GM23338 (cell line): Measurements from ENCODE around the gene SLC38A10. TPM values are rescaled to one million over a fixed set of nuclear protein-coding genes. Genes with fewer than 3 reads are reported as not detected.

Experiments used
- ATAC-seq: fragments of 200-7000 bp; cut with Tn5 transposase; 3 replicates; pipeline ENCODE4 v1.9.1; 2020
- DNase-seq: peaks from one replicate; pipeline ENCODE4 v3.0.0-alpha.2; 2015; ENCODE audit warnings: low spot score
- H2AFZ ChIP-seq: fragments of 200-600 bp; sonication (generic); 2 replicates; pipeline ENCODE4 v1.8.0; 2016; ENCODE audit warnings: antibody characterized with exemption, mild to moderate bottlenecking, moderate library complexity
- H3F3A ChIP-seq: fragments of 200-600 bp; sonication (generic); replicated peaks from 2 replicates; pipeline ENCODE4 v1.8.0; 2017; ENCODE audit warnings: antibody characterized with exemption, mixed run types, low read depth
- H3K27ac ChIP-seq: fragments of 200-600 bp; sonication (generic); 2 replicates; pipeline ENCODE4 v1.6.1; 2016; ENCODE audit warnings: low read depth
- H3K27me3 ChIP-seq: fragments of 200-600 bp; sonication (generic); 2 replicates; pipeline ENCODE4 v1.8.0; 2016; ENCODE audit warnings: mild to moderate bottlenecking, mixed run types, moderate library complexity; ENCODE audit not compliant: insufficient read depth
- H3K36me3 ChIP-seq: fragments of 200-600 bp; sonication (generic); 2 replicates; pipeline ENCODE4 v1.8.0; 2016; ENCODE audit warnings: mild to moderate bottlenecking; ENCODE audit not compliant: insufficient read depth
- H3K4me1 ChIP-seq: fragments of 200-600 bp; sonication (generic); 2 replicates; pipeline ENCODE4 v1.8.0; 2016; ENCODE audit warnings: mild to moderate bottlenecking, moderate library complexity; ENCODE audit not compliant: insufficient read depth
- H3K4me2 ChIP-seq: fragments of 200-600 bp; sonication (generic); 2 replicates; pipeline ENCODE4 v1.7.1; 2017; ENCODE audit warnings: mixed run types
- H3K4me3 ChIP-seq: fragments of 200-600 bp; sonication (generic); 2 replicates; pipeline ENCODE4 v1.6.1; 2016; ENCODE audit warnings: mixed run types
- H3K79me2 ChIP-seq: fragments of 200-600 bp; sonication (generic); replicated peaks from 2 replicates; pipeline ENCODE4 v1.8.0; 2017; ENCODE audit warnings: mild to moderate bottlenecking; ENCODE audit not compliant: insufficient read depth
- H3K9me2 ChIP-seq: fragments of 200-600 bp; sonication (generic); 2 replicates; pipeline ENCODE4 v1.8.0; 2017; ENCODE audit not compliant: insufficient read depth
- H4K20me1 ChIP-seq: fragments of 200-600 bp; sonication (generic); replicated peaks from 2 replicates; pipeline ENCODE4 v1.8.0; 2017; ENCODE audit warnings: mild to moderate bottlenecking; ENCODE audit not compliant: insufficient read depth
- H3K27ac Mint-ChIP-seq: 2 replicates; pipeline ENCODE4 v1.8.0; 2020; ENCODE audit warnings: inconsistent platforms, mild to moderate bottlenecking, moderate library complexity, mixed read lengths
- H3K27me3 Mint-ChIP-seq: 3 replicates; pipeline ENCODE4 v1.8.0; 2022; ENCODE audit warnings: low read depth, mild to moderate bottlenecking, moderate library complexity, mixed read lengths, inconsistent platforms; ENCODE audit not compliant: insufficient read depth, poor library complexity
- H3K36me3 Mint-ChIP-seq: 3 replicates; pipeline ENCODE4 v1.8.0; 2021; ENCODE audit warnings: low read depth, mild to moderate bottlenecking, inconsistent platforms, moderate library complexity, mixed read lengths
- H3K4me1 Mint-ChIP-seq: 3 replicates; pipeline ENCODE4 v1.8.0; 2020; ENCODE audit warnings: mild to moderate bottlenecking, inconsistent platforms, mixed read lengths
- H3K4me3 Mint-ChIP-seq: 3 replicates; pipeline ENCODE4 v1.8.0; 2021; ENCODE audit warnings: moderate library complexity, mild to moderate bottlenecking, inconsistent platforms, mixed read lengths
- H3K9me3 Mint-ChIP-seq: 3 replicates; pipeline ENCODE4 v1.8.0; 2020; ENCODE audit warnings: moderate library complexity, mild to moderate bottlenecking, inconsistent platforms, mixed read lengths
- CREB1 ChIP-seq: fragments of 250-450 bp; sonication (Bioruptor Pico); IDR thresholded peaks from 2 replicates; pipeline ENCODE4 v1.5.0; 2020; ENCODE audit warnings: low read depth, mild to moderate bottlenecking, moderate library complexity
- ETS1 ChIP-seq: IDR thresholded peaks from 2 replicates; pipeline ENCODE4 v1.6.1; 2016; ENCODE audit warnings: antibody characterized with exemption
- EZH2 ChIP-seq: fragments of 200-600 bp; sonication (generic); IDR thresholded peaks from one replicate; pipeline ENCODE4 v1.8.0; 2017; ENCODE audit warnings: antibody characterized with exemption, mild to moderate bottlenecking, low read depth; ENCODE audit not compliant: unreplicated experiment
- EZH2phosphoT487 ChIP-seq: fragments of 200-600 bp; sonication (generic); IDR thresholded peaks from one replicate; pipeline ENCODE4 v1.8.1; 2018; ENCODE audit warnings: antibody characterized with exemption; ENCODE audit not compliant: unreplicated experiment
- JUNB ChIP-seq: IDR thresholded peaks from one replicate; pipeline ENCODE4 v1.6.1; 2016; ENCODE audit warnings: antibody characterized with exemption; ENCODE audit not compliant: unreplicated experiment
- NANOG ChIP-seq: IDR thresholded peaks from 2 replicates; pipeline ENCODE4 v1.6.1; 2016; ENCODE audit warnings: antibody characterized with exemption, borderline replicate concordance
- POLR2AphosphoS5 ChIP-seq: IDR thresholded peaks from 2 replicates; pipeline ENCODE4 v1.6.1; 2016; ENCODE audit warnings: antibody characterized with exemption, low read depth
- STAT1 ChIP-seq: IDR thresholded peaks from one replicate; pipeline ENCODE4 v1.6.1; 2016; ENCODE audit warnings: antibody characterized with exemption; ENCODE audit not compliant: unreplicated experiment
- ZNF114 ChIP-seq: fragments of 250-450 bp; sonication (Bioruptor Pico); IDR thresholded peaks from 2 replicates; pipeline ENCODE4 v1.5.0; 2020; ENCODE audit warnings: mild to moderate bottlenecking, moderate library complexity
- ZNF331 ChIP-seq: fragments of 250-450 bp; sonication (Bioruptor Pico); IDR thresholded peaks from 2 replicates; pipeline ENCODE4 v1.5.0; 2020; ENCODE audit warnings: low read depth, mild to moderate bottlenecking, moderate library complexity
- polyA plus RNA-seq: library from polyadenylated mRNA; unstranded; fragments of >200 nt; fragmentation: Nextera tagmentation; extraction: Ambion mirVana; gene quantifications from 2 replicates; pipeline ENCODE4 v1.2.1, GENCODE V29; 2016
- total RNA-seq: library from RNA; depleted of rRNA; stranded (reverse); fragments of >200 nt; shearing (Covaris generic); gene quantifications from 2 replicates; pipeline ENCODE4 v1.2.3, GENCODE V29; 2014
- TF ChIP-seq, protein P1 (sequence below): fragments of 250-450 bp; sonication (Bioruptor Pico); IDR thresholded peaks from 2 replicates; pipeline ENCODE4 v1.5.0; 2020; ENCODE audit warnings: mild to moderate bottlenecking, moderate library complexity
- TF ChIP-seq, protein P2 (sequence below), 2 experiments: fragments of 200-600 bp in 1 of 2; sonication (generic) in 1 of 2; conservative IDR thresholded peaks; 2 replicates each; pipeline versions ENCODE4 v1.5.1 to v1.6.1; 2016 to 2017; ENCODE audit warnings: antibody characterized with exemption in 2 of 2, low read depth in 2 of 2, mild to moderate bottlenecking in 2 of 2, moderate library complexity in 1 of 2
- TF ChIP-seq, protein P3 (sequence below): IDR thresholded peaks from one replicate; pipeline ENCODE4 v1.6.1; 2018; ENCODE audit warnings: antibody characterized with exemption; ENCODE audit not compliant: unreplicated experiment

The SLC38A10 gene
- total and polyA plus RNA-seq, 2 experiments from 2014 or later, result 17.1 to 55.8 TPM

DNA sequence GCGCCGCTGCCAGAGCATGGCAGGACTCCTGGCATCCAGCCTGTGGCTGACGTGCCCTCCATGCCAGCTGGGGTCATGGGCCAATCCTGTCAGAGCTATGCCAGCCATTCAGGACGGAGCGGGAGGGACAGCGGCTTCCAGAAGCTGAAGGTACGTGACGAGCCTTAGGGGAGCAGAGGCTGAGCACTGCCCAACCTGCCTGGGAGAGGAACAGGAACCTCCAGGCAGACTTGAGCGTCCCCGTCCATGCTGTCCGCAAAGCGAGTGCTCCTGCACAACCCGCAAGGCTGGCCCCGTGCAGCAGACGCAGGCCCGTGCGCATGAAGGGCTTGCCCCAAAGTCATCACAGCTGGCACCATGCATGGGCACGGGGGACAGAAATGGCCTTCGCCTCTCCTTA lies 34.5 kb downstream of the SLC38A10 start:
- Mint-ChIP-seq H3K4me3 (no peak overlapping the region), H3K36me3 (peaks cover 3% of the 10 kb centered on the region; the same call in 2 of the 3 replicates), H3K27me3 (peaks cover 8% of the 10 kb centered on the region), H3K9me3 (no peaks in the 10 kb centered on the region), H3K27ac (no peak overlapping the region), H3K4me1 (no peaks in the 10 kb centered on the region; the same call in 2 of the 3 replicates)
- ATAC-seq, result no peak
- Histone ChIP-seq H3K4me2 (no peak overlapping the region), H2AFZ (no peak overlapping the region), H3F3A (no peaks in the 10 kb centered on the region), H3K79me2 (no peaks in the 10 kb centered on the region), H3K4me3 (no peak overlapping the region), H3K27ac (no peak overlapping the region), H3K9me2 (no peaks in the 10 kb centered on the region), H3K27me3 (no peaks in the 10 kb centered on the region), H3K4me1 (no peaks in the 10 kb centered on the region), H3K36me3 (no peaks in the 10 kb centered on the region), H4K20me1 (no peaks in the 10 kb centered on the region; the same call in 1 of the 2 replicates)
- TF ChIP-seq ZNF331 (CRISPR knock-in tag) (no peak), STAT1 (no peak), EZH2 (no peak), ETS1 (no peak), NANOG (no peak), JUNB (no peak), EZH2phosphoT487 (no peak), ZNF114 (CRISPR knock-in tag) (no peak), CREB1 (no peak), POLR2AphosphoS5 (no peak)
- TF ChIP-seq, protein P1, sequence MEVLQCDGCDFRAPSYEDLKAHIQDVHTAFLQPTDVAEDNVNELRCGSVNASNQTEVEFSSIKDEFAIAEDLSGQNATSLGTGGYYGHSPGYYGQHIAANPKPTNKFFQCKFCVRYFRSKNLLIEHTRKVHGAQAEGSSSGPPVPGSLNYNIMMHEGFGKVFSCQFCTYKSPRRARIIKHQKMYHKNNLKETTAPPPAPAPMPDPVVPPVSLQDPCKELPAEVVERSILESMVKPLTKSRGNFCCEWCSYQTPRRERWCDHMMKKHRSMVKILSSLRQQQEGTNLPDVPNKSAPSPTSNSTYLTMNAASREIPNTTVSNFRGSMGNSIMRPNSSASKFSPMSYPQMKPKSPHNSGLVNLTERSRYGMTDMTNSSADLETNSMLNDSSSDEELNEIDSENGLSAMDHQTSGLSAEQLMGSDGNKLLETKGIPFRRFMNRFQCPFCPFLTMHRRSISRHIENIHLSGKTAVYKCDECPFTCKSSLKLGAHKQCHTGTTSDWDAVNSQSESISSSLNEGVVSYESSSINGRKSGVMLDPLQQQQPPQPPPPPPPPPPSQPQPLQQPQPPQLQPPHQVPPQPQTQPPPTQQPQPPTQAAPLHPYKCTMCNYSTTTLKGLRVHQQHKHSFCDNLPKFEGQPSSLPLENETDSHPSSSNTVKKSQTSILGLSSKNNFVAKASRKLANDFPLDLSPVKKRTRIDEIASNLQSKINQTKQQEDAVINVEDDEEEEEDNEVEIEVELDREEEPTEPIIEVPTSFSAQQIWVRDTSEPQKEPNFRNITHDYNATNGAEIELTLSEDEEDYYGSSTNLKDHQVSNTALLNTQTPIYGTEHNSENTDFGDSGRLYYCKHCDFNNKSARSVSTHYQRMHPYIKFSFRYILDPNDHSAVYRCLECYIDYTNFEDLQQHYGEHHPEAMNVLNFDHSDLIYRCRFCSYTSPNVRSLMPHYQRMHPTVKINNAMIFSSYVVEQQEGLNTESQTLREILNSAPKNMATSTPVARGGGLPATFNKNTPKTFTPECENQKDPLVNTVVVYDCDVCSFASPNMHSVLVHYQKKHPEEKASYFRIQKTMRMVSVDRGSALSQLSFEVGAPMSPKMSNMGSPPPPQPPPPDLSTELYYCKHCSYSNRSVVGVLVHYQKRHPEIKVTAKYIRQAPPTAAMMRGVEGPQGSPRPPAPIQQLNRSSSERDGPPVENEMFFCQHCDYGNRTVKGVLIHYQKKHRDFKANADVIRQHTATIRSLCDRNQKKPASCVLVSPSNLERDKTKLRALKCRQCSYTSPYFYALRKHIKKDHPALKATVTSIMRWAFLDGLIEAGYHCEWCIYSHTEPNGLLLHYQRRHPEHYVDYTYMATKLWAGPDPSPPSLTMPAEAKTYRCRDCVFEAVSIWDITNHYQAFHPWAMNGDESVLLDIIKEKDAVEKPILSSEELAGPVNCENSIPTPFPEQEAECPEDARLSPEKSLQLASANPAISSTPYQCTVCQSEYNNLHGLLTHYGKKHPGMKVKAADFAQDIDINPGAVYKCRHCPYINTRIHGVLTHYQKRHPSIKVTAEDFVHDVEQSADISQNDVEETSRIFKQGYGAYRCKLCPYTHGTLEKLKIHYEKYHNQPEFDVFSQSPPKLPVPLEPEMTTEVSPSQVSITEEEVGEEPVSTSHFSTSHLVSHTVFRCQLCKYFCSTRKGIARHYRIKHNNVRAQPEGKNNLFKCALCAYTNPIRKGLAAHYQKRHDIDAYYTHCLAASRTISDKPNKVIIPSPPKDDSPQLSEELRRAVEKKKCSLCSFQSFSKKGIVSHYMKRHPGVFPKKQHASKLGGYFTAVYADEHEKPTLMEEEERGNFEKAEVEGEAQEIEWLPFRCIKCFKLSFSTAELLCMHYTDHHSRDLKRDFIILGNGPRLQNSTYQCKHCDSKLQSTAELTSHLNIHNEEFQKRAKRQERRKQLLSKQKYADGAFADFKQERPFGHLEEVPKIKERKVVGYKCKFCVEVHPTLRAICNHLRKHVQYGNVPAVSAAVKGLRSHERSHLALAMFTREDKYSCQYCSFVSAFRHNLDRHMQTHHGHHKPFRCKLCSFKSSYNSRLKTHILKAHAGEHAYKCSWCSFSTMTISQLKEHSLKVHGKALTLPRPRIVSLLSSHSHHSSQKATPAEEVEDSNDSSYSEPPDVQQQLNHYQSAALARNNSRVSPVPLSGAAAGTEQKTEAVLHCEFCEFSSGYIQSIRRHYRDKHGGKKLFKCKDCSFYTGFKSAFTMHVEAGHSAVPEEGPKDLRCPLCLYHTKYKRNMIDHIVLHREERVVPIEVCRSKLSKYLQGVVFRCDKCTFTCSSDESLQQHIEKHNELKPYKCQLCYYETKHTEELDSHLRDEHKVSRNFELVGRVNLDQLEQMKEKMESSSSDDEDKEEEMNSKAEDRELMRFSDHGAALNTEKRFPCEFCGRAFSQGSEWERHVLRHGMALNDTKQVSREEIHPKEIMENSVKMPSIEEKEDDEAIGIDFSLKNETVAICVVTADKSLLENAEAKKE (CRISPR knock-in tag), result no peak
- TF ChIP-seq, protein P2, sequence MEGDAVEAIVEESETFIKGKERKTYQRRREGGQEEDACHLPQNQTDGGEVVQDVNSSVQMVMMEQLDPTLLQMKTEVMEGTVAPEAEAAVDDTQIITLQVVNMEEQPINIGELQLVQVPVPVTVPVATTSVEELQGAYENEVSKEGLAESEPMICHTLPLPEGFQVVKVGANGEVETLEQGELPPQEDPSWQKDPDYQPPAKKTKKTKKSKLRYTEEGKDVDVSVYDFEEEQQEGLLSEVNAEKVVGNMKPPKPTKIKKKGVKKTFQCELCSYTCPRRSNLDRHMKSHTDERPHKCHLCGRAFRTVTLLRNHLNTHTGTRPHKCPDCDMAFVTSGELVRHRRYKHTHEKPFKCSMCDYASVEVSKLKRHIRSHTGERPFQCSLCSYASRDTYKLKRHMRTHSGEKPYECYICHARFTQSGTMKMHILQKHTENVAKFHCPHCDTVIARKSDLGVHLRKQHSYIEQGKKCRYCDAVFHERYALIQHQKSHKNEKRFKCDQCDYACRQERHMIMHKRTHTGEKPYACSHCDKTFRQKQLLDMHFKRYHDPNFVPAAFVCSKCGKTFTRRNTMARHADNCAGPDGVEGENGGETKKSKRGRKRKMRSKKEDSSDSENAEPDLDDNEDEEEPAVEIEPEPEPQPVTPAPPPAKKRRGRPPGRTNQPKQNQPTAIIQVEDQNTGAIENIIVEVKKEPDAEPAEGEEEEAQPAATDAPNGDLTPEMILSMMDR (conservative IDR thresholded peaks at IDR 0.05; ENCODE audit: low read depth in 2 of 2), result no peak
- TF ChIP-seq, protein P3, sequence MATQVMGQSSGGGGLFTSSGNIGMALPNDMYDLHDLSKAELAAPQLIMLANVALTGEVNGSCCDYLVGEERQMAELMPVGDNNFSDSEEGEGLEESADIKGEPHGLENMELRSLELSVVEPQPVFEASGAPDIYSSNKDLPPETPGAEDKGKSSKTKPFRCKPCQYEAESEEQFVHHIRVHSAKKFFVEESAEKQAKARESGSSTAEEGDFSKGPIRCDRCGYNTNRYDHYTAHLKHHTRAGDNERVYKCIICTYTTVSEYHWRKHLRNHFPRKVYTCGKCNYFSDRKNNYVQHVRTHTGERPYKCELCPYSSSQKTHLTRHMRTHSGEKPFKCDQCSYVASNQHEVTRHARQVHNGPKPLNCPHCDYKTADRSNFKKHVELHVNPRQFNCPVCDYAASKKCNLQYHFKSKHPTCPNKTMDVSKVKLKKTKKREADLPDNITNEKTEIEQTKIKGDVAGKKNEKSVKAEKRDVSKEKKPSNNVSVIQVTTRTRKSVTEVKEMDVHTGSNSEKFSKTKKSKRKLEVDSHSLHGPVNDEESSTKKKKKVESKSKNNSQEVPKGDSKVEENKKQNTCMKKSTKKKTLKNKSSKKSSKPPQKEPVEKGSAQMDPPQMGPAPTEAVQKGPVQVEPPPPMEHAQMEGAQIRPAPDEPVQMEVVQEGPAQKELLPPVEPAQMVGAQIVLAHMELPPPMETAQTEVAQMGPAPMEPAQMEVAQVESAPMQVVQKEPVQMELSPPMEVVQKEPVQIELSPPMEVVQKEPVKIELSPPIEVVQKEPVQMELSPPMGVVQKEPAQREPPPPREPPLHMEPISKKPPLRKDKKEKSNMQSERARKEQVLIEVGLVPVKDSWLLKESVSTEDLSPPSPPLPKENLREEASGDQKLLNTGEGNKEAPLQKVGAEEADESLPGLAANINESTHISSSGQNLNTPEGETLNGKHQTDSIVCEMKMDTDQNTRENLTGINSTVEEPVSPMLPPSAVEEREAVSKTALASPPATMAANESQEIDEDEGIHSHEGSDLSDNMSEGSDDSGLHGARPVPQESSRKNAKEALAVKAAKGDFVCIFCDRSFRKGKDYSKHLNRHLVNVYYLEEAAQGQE, result no peak
- DNase-seq, result no peak
